NK-92 treated with Interleukin-12 subunit alpha and Interleukin-12 subunit beta, amount 100 ng/mL, for 24 hours (cell line): ENCODE results near the gene AIPL1.

Experiments
- DNase-seq: peaks from one replicate; lab custom pipeline; 2025; lab: John Stamatoyannopoulos, UW

Gene AIPL1

GRCh38 chr17:6421700-6422604, 13.0 kb downstream of the AIPL1 start:
- DNase-seq = peak; percentile 36

- no peak for DNase-seq
These were observed 14.7 kb downstream of the AIPL1 start for GRCh38 chr17:6420173-6420641.

DNA sequence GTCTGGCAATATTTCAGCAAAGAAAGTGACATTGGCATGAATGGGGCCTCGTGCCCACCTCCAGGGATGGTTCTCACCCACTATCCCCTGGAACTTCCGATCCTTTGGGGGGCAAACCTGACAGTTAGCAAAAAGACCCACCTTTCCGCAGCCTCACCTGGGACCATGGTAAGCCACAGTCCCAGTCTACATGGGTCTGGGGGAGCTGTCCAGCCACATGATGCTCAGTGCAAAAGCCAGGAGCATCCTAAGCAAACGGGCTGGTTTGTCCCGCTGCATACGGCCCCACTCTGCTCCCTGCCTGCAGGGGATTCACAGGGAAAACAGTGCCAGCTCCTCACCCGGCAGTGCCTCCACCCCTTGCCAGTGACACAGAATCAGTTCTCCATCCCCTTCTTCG, 19.3 kb downstream of the AIPL1 start:
- DNase-seq = no peak

GRCh38 chr17:6413065-6413464, 21.9 kb downstream of the AIPL1 start:
- DNase-seq = no peak

GRCh38 chr17:6408735-6409134, 26.2 kb downstream of the AIPL1 start:
- DNase-seq = no peak

DNA sequence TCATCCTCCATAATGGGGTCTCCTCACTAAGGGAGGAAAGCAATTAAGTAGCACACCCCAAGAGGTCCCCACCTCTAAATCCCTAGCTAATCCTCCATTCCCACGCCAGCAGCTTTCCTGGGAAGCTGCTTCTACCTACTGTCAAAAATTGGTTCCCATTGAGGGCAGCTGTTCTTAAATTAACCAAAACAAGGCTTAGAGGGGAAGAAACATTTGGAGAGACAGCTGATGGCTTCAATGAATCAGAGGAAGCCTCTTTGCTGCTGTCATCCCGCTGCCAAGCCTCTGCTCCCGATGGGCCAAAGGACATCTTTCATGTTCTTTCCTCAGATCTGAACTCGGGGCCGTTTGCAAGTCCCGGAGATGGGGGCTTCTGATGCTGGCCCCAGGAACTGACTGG, 26.6 kb downstream of the AIPL1 start:
- no peak for DNase-seq

GRCh38 chr17:6402258-6402657, 32.7 kb downstream of the AIPL1 start:
- DNase-seq = no peak

- no peak for DNase-seq
These were observed 36.0 kb downstream of the AIPL1 start for GRCh38 chr17:6398955-6399354.

DNA sequence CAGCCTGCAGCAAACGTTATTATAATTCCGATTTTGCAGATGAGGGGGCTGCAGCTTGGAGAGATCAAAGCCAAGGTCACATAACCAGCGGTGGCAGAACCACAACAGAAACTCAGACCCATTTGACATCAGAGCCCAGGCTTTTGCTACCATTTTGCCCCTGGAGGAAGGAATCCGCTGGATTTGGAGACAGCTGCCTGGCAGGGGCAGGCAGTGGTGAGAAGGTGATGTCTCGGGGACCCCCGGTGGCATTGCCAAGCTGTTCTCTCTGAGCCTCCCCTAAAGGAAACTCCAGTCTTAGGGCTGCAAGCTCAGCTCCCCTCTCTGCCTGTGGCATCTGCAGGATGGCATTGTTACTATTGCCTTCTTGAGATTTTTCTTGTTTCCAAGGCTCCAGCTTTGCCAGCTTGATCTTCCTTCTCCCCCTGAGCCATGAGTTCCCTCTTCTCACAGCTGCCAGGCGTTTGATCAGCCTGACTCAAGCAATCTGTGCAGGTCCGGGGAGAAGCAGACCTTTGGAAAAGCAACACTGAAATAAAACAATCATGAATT, 40.8 kb downstream of the AIPL1 start:
- DNase-seq = no peak

DNA sequence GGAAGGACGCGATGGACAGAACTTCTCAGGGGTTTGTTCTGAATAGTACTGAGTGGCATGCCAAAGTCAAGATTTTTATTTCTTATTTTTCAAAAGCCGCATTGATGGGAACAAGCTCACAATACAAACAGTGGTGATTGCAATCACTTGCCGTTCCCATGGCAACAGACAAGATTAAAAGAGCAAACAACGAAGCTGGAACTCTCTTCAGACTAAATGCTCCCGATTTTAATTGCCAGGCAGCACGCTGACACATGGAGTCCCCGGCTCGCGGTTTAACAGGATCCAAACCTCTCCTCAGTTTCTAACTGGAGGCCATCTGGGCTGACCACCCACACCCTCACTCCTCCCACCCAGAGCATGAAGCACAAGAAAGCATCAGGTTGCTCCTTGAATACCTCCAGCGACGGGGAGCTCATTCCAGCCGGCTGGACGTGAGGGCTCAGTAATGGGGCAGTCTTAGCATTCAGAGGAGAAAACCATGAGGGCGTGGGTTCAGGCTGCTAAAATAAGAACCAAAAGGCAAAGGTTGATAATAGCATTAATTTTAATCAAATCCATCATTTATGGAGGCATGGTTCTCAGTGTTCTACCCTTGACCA, 41.5 kb downstream of the AIPL1 start:
- DNase-seq = no peak

DNA sequence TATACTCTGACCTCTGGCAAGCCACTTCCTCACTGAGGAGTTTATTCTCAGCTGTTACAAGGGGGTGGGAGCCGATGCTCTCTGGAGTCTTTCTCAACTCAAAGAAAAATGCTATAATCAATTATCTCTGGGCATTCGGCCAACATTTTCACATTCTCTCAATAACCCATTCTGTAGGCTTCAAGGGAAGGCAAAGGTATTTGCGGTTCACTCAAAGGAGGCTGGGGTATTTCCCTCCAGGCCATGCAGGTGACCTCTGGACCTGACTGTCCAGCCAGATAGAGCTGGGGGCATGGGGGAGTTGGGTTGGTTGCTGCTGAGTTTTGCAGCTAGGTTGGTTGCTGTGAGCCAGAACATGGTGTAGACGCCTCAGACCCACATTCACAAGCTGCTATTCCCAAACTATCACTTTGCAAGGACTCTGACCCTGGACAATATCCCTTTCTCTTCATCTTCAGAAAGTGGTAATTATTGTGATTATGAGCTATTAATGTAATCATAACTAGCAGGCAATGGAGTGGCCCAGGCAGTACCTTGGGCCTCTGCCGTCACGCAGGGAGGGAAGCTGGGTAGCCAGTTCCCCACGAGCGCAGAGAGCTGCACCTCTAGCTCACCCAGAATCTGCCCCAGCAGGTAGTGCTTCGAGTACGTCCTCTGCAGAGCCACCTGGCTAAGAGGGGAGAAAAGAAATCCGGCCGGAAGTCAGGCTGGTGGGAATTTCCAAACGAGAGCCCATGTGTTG, 42.1 kb downstream of the AIPL1 start:
- DNase-seq = no peak

GRCh38 chr17:6388416-6388815, 46.5 kb downstream of the AIPL1 start:
- no peak for DNase-seq

DNA sequence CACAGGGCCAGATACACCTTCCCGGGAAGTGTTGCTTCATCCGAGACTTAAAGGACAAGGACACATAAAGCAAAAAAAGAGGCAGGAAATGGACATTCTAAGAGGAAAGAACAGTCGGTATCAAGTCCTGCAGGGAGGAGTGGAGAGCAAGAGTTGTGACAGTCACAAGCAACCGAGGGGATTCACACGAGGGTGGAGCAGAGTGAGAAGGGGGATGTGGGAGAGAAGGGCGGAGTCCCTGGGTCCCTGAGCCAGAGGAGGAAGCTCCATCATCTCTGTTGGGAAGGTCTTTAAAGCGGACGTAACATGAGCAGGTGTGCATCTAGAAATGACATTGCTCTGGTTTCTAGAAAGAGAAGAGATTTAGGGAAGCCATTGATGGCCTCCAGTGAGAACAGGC, 47.1 kb downstream of the AIPL1 start:
- no peak for DNase-seq

DNA sequence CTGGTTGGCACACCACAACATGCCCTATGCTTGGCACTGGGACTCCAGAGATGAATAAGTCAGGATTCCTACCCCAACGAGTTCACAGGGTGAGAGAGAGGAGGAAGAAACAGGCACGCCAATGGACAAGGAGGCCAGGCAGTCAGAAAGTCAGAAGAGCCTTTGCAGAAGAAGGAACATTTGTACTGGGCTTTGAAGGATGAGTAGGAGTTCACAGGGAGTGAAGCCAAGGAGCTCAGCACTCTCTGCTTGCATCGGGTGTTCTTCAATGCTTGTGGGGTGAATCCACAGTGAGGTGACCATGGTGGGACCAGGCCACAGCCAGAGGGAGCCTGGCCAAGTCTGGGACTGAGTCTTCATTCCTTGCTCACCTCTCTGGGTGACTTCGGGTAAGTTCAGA, 47.5 kb downstream of the AIPL1 start:
- no peak for DNase-seq

- DNase-seq = no peak
These were observed 48.8 kb downstream of the AIPL1 start for GRCh38 chr17:6386041-6386630.

GRCh38 chr17:6384481-6384880, 50.4 kb downstream of the AIPL1 start:
- DNase-seq = no peak

- no peak for DNase-seq
These were observed 53.1 kb downstream of the AIPL1 start for GRCh38 chr17:6381526-6382465.

DNA sequence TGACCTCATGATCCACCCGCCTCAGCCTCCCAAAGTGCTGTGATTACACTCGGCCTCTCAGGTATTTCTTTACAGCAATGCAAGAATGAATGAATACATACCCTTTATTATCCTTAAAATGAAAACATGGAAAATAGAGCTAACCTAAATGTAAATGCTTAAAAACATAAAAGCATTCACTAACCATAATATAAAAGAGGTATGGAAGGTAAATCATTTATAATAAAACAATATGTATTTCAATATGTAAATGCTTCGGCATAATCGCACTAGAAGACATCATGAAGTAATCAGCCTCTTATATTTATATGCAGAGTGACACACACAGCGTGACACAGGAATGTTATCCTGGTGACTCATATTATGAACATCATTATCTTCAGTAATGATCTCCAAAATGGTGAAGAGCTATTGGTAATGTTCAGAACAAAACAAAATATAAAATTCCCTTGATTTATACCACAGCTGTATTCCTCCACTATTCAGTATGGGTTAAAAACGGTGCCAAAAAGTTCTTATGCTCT, 53.9 kb downstream of the AIPL1 start:
- no peak for DNase-seq

DNA sequence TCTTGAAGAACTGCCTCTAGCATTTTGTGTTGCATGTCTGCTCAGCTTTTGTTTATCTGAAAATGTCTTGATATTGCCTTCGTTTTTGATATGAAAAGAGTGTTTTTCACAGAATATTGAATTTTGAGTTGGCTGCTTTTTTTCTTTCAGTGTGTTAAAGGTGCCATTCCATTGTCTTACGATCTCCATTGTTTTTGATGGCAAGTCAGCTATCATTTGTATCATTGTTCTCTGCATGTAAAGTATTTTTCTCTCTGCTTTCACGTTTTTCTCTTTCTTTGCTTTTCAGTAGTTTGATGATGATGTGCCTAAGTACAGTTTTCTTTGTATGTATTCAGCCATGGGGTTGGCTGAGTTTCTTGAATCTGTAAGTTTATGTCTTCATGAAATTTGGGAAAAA, 57.0 kb downstream of the AIPL1 start:
- DNase-seq = no peak

DNA sequence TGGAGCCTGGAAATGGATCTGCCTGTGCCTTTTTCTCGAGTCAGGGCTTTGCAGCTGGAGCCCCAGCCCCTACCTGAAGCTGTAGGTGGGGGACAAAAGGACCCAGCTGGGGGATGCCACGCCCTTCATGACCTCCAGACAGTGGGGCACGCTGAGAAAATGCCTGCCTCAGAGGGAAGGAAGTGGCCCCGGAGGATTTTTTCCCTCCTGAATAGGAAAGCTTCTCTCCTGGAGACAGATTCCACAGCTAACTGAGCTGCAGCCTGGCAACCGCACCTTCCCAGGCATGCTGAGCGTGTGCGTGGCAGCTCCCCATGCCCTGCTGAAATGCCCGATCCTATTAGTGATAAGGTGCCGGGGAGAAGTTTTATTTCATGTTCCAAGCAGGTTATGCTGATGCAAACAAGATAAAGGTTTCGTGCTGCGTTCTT, 58.0 kb downstream of the AIPL1 start:
- DNase-seq = no peak
